ENCODE results near the gene PLCB1. TPM values are rescaled to one million over a fixed set of nuclear protein-coding genes. Genes with fewer than 3 reads are reported as not detected.

PLCB1 gene
- polyA plus RNA-seq, 1 donor (not counting 4 experiments of a cell fraction or from before 2014, with no cell fraction given), result 0.37 TPM

DNA sequence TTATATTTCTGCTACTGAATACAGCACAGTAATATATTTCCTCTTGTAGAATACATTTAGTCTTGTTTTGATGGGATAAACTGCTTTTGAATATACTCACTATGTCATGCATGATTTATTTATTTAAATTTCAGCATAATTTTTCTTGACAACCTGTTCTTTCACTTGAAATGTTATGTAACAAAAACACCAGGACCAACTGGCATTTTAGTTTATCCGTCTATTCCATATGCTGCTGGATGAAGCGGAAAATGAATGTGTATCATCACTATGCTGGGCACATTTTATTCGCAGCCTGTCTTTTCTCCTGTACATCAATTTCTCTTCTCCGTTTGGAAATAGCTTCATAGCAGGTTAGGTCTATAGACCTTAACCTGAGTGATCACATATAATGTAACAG is 730.0 kb downstream of the PLCB1 start:
- dilution Hi-C loops (cut with MboI; ENCODE audit: extremely low pct_ligation_motif_present, low sequenced_read_pairs), result no loop called here
- no peaks in the 10 kb centered on the region for H3K9me3 ChIP-seq (ENCODE audit: control insufficient read depth, low read depth, low read length)
- no peak overlapping the region for H2AFZ ChIP-seq (ENCODE audit: control insufficient read depth, low read length)

DNA sequence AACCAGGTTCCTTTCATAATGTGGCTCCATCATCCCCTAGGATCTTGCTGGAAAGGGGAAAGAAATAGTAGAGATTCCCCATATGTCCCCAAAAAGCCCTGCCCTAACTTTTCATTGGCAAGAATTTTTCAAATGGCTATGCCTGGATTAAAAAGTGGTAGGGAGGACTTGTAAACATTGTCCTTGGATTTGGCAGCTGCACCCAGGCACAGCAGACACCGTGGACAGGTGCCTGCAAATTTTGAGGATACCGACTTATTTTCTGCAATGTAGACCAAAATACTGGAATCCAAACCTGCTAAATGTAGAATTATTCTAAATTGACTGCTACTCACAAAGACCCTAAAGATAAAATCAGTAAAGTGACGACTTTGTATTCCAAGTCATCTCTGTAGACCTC is 733.6 kb downstream of the PLCB1 start:
- H3K79me2 ChIP-seq (ENCODE audit: control insufficient read depth, insufficient read depth, low read length), result no peaks in the 10 kb centered on the region
- no peaks in the 10 kb centered on the region for H3K4me1 ChIP-seq (ENCODE audit: control insufficient read depth, extremely low read depth, insufficient read depth, low read length)
- no peak for DNase-seq (ENCODE audit: low read depth, low spot score)
- H2AFZ ChIP-seq (ENCODE audit: control insufficient read depth, low read length), result no peak overlapping the region
- H3K36me3 ChIP-seq (ENCODE audit: control insufficient read depth in 2 of 2, extremely low read depth in 1 of 2, insufficient read depth in 2 of 2, low read length in 2 of 2), result no peaks in the 10 kb centered on the region
- H3K27ac ChIP-seq (ENCODE audit: control insufficient read depth, insufficient read depth, low read length), result no peak overlapping the region
- H3K27me3 ChIP-seq (ENCODE audit: control insufficient read depth, extremely low read depth, insufficient read depth, low read length), result no peaks in the 10 kb centered on the region
- no peaks in the 10 kb centered on the region for H3K9me1 ChIP-seq (ENCODE audit: control insufficient read depth, extremely low read depth, insufficient read depth, low read length)
- no peak overlapping the region for H3K4me2 ChIP-seq (ENCODE audit: control insufficient read depth, extremely low read depth, insufficient read depth, low read depth, low read length)
- dilution Hi-C loops (cut with MboI; ENCODE audit: extremely low pct_ligation_motif_present, low sequenced_read_pairs), result no loop called here
- TF ChIP-seq EZH2 (IDR thresholded peaks at IDR 0.05; ENCODE audit: low read length), result no peak
- TF ChIP-seq, protein P1, sequence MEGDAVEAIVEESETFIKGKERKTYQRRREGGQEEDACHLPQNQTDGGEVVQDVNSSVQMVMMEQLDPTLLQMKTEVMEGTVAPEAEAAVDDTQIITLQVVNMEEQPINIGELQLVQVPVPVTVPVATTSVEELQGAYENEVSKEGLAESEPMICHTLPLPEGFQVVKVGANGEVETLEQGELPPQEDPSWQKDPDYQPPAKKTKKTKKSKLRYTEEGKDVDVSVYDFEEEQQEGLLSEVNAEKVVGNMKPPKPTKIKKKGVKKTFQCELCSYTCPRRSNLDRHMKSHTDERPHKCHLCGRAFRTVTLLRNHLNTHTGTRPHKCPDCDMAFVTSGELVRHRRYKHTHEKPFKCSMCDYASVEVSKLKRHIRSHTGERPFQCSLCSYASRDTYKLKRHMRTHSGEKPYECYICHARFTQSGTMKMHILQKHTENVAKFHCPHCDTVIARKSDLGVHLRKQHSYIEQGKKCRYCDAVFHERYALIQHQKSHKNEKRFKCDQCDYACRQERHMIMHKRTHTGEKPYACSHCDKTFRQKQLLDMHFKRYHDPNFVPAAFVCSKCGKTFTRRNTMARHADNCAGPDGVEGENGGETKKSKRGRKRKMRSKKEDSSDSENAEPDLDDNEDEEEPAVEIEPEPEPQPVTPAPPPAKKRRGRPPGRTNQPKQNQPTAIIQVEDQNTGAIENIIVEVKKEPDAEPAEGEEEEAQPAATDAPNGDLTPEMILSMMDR (optimal IDR thresholded peaks at IDR 0.05 in 1 of 3, IDR thresholded peaks at IDR 0.05 in 1 of 3, conservative IDR thresholded peaks at IDR 0.05 in 1 of 3; ENCODE audit: extremely low read depth in 1 of 3, insufficient read depth in 2 of 3, low read length in 3 of 3), result no peak
- H3K9ac ChIP-seq (ENCODE audit: control insufficient read depth, extremely low read depth, insufficient read depth, low read length), result no peak overlapping the region
- no peaks in the 10 kb centered on the region for H4K20me1 ChIP-seq (ENCODE audit: control insufficient read depth, extremely low read depth, insufficient read depth, low read length)
- no peaks in the 10 kb centered on the region for H3K9me3 ChIP-seq (ENCODE audit: control insufficient read depth, low read depth, low read length)
- no peak overlapping the region for H3K4me3 ChIP-seq (ENCODE audit: control insufficient read depth in 2 of 3, extremely low read depth in 1 of 3, insufficient read depth in 2 of 3, low read depth in 1 of 3, low read length in 3 of 3)
- FAIRE-seq, result no peak

More for the DNA sequence above, 730.0 kb downstream of the PLCB1 start:
- FAIRE-seq, result no peak
- H3K27ac ChIP-seq (ENCODE audit: control insufficient read depth, insufficient read depth, low read length), result no peak overlapping the region
- H3K36me3 ChIP-seq (ENCODE audit: control insufficient read depth in 2 of 2, extremely low read depth in 1 of 2, insufficient read depth in 2 of 2, low read length in 2 of 2), result no peaks in the 10 kb centered on the region
- DNase-seq (ENCODE audit: low read depth, low spot score), result no peak
- TF ChIP-seq, protein P1 (optimal IDR thresholded peaks at IDR 0.05 in 1 of 3, IDR thresholded peaks at IDR 0.05 in 1 of 3, conservative IDR thresholded peaks at IDR 0.05 in 1 of 3; ENCODE audit: extremely low read depth in 1 of 3, insufficient read depth in 2 of 3, low read length in 3 of 3), result no peak
- no peak for TF ChIP-seq EZH2 (IDR thresholded peaks at IDR 0.05; ENCODE audit: low read length)
- H3K27me3 ChIP-seq (ENCODE audit: control insufficient read depth, extremely low read depth, insufficient read depth, low read length), result no peaks in the 10 kb centered on the region
- H3K4me2 ChIP-seq (ENCODE audit: control insufficient read depth, extremely low read depth, insufficient read depth, low read depth, low read length), result no peak overlapping the region
- no peaks in the 10 kb centered on the region for H3K4me1 ChIP-seq (ENCODE audit: control insufficient read depth, extremely low read depth, insufficient read depth, low read length)
- no peaks in the 10 kb centered on the region for H4K20me1 ChIP-seq (ENCODE audit: control insufficient read depth, extremely low read depth, insufficient read depth, low read length)
- H3K9me1 ChIP-seq (ENCODE audit: control insufficient read depth, extremely low read depth, insufficient read depth, low read length), result no peaks in the 10 kb centered on the region
- H3K79me2 ChIP-seq (ENCODE audit: control insufficient read depth, insufficient read depth, low read length), result no peaks in the 10 kb centered on the region
- no peak overlapping the region for H3K9ac ChIP-seq (ENCODE audit: control insufficient read depth, extremely low read depth, insufficient read depth, low read length)
- H3K4me3 ChIP-seq (ENCODE audit: control insufficient read depth in 2 of 3, extremely low read depth in 1 of 3, insufficient read depth in 2 of 3, low read depth in 1 of 3, low read length in 3 of 3), result no peak overlapping the region

All from keratinocyte (primary cell).